ENCODE measurements around the gene VRK3. TPM values are rescaled to one million over a fixed set of nuclear protein-coding genes. Genes with fewer than 3 reads are reported as not detected.
A peak's percentile ranks its signal among the peaks of the same experiment; 100 is the strongest.

The VRK3 gene
- total and polyA plus RNA-seq, 2 donors (not counting 3 experiments of a cell fraction or from before 2014, with no cell fraction given) = 20.4 to 36.0 TPM

DNA sequence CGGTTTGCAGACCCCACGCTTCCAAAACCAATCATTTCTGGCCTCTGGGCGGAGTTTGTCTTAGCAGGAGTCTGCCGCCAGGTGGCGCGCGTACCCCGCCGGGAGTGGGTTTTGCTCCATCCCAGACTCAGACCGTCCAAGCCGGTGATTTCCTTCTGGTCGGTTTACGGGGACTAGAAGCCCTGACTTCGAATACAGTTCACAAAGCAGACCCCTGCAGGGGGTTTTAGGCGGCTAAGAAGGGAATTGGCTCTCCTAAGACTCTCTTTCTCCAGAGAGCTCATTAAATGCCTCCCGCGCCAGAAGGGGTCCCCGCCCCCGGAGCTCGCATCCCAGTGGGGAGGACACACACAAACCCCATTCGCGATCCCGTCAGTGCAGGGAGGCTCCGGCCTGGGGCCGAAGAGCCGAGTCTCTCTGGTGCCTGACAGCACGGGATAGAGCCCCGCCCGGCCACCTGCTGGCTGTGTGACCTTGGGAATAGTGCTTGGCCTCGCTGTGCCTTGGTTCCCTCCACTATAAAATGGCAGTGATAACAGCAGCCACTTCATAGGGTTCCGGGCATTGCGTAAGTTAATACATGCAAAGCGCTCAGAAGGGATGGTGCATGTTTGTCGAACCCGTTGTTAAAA, 87.3 kb downstream of the VRK3 start:
- CTCF ChIA-PET = interaction anchor here (0.6 to 1.9 kb wide), 13 partner anchors 10 to 198 kb away, joined by 3 to 13 read pairs (median 5); no protein-coding TSS in a partner anchor

More for the DNA sequence above, 87.3 kb downstream of the VRK3 start:
- Histone ChIP-seq H2AFZ (ENCODE audit: low read depth, low read length) (peak overlapping the region; percentile 39), H3K36me3 (ENCODE audit: control insufficient read depth in 2 of 2, extremely low read depth in 1 of 2, insufficient read depth in 2 of 2, low read length in 2 of 2) (peaks cover 0 to under 1% of the 10 kb centered on the region in 2 experiments), H3K27ac (ENCODE audit: insufficient read depth, low read depth, low read length) (no peak overlapping the region), H3K4me2 (ENCODE audit: insufficient read depth, low read length) (peak overlapping the region; percentile 79), H3K9ac (replicated peaks; ENCODE audit: extremely low read depth, insufficient read depth, low read length) (no peak overlapping the region), H4K20me1 (replicated peaks; ENCODE audit: control insufficient read depth, extremely low read depth, insufficient read depth, low read length) (no peaks in the 10 kb centered on the region), H3K4me1 (ENCODE audit: control insufficient read depth, extremely low read depth, insufficient read depth, low read length) (peaks cover 3% of the 10 kb centered on the region), H3K9me1 (replicated peaks; ENCODE audit: control insufficient read depth, extremely low read depth, insufficient read depth, low read length) (no peaks in the 10 kb centered on the region), H3K9me3 (replicated peaks; ENCODE audit: control insufficient read depth, insufficient read depth, low read length) (no peaks in the 10 kb centered on the region), H3K4me3 (replicated peaks in 1 of 3; ENCODE audit: insufficient read depth in 1 of 3, low read depth in 1 of 3, low read length in 3 of 3) (peak overlapping the region in 1 of 3 experiments; percentile 19), H3K79me2 (ENCODE audit: control insufficient read depth, insufficient read depth, low read length) (no peaks in the 10 kb centered on the region), H3K27me3 (ENCODE audit: control insufficient read depth in 2 of 2, insufficient read depth in 2 of 2, low read length in 2 of 2) (no peaks in the 10 kb centered on the region)
- intact Hi-C loops (cut with micrococcal nuclease) = loop anchor here (1.0 kb wide), 1 partner anchor 45 kb away; no protein-coding TSS in a partner anchor
- no TSS peak for BruUV-seq (replicated peaks)
- FAIRE-seq (peak; percentile 96), DNase-seq (ENCODE audit: low read depth, low spot score) (peak; percentile 67)
- dilution Hi-C loops (cut with MboI; ENCODE audit: extremely low pct_ligation_motif_present, low sequenced_read_pairs) = no loop called here
- TF ChIP-seq CTCF (IDR thresholded peaks at IDR 0.05; ENCODE audit: extremely low read depth in 1 of 2, insufficient read depth in 1 of 2, low read depth in 1 of 2, low read length in 2 of 2) = peak; percentile 83 to 97
- no peak for TF ChIP-seq JUN (IDR thresholded peaks at IDR 0.05; ENCODE audit: borderline replicate concordance, insufficient read depth, insufficient read length, low read depth)
- no peak for TF ChIP-seq POLR2AphosphoS5 (IDR thresholded peaks at IDR 0.05; ENCODE audit: insufficient read depth, low read depth, low read length)
- no peak for TF ChIP-seq FOS (IDR thresholded peaks at IDR 0.05; ENCODE audit: borderline replicate concordance, insufficient read depth, low read length)
- no peak for TF ChIP-seq MYC (IDR thresholded peaks at IDR 0.05; ENCODE audit: low read depth, low read length)
- POLR2A ChIA-PET = no interaction called here

All from endothelial cell of umbilical vein (primary cell).